Measurements from ENCODE around the gene ZNF609. TPM values are rescaled to one million over a fixed set of nuclear protein-coding genes. Genes with fewer than 3 reads are reported as not detected.

Gene ZNF609
- total RNA-seq, 4 donors from 2014 or later, result 38.3 to 53.7 (median 45.3) TPM

DNA sequence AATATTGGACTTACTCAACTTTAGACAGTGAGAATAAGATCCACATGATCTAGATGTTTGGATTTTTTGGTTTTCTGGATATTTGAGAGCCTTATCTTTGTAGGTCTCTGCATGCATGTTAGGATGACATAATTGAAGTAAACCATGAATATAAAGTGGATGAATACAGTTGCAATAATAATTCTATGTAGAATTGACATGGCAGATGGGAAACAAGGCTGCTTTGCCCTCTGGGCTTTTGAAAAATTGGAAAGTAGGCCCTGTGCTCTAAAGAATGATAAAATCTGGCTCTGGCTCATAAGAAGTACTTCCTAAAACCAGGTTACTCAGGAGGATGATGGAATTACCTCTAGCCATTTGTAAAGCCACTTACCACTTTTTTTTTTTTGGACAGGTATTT is 86.9 kb downstream of the ZNF609 start:
- Histone ChIP-seq H3K4me3 (no peak overlapping the region), H3K36me3 (peaks cover 0 to 3% (median 0%) of the 10 kb centered on the region in 4 donors), H3K27me3 (no peaks in the 10 kb centered on the region), H3K4me1 (peaks cover 0 to 17% (median 12%) of the 10 kb centered on the region in 4 donors), H3K27ac (replicated peaks in 1 of 4) (no peak overlapping the region), H3K9me3 (no peaks in the 10 kb centered on the region)
- no peak for TF ChIP-seq POLR2A (IDR thresholded peaks at IDR 0.05; ENCODE audit: low read depth)
- TF ChIP-seq EP300 (IDR thresholded peaks at IDR 0.05), result no peak
- TF ChIP-seq, protein P1, sequence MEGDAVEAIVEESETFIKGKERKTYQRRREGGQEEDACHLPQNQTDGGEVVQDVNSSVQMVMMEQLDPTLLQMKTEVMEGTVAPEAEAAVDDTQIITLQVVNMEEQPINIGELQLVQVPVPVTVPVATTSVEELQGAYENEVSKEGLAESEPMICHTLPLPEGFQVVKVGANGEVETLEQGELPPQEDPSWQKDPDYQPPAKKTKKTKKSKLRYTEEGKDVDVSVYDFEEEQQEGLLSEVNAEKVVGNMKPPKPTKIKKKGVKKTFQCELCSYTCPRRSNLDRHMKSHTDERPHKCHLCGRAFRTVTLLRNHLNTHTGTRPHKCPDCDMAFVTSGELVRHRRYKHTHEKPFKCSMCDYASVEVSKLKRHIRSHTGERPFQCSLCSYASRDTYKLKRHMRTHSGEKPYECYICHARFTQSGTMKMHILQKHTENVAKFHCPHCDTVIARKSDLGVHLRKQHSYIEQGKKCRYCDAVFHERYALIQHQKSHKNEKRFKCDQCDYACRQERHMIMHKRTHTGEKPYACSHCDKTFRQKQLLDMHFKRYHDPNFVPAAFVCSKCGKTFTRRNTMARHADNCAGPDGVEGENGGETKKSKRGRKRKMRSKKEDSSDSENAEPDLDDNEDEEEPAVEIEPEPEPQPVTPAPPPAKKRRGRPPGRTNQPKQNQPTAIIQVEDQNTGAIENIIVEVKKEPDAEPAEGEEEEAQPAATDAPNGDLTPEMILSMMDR (IDR thresholded peaks at IDR 0.05), result no peak
- no peak for TF ChIP-seq POLR2AphosphoS5 (IDR thresholded peaks at IDR 0.05)
- intact Hi-C loops (cut with DNase I), result no loop called here
- DNase-seq (ENCODE audit: extremely low spot score), result no peak

DNA sequence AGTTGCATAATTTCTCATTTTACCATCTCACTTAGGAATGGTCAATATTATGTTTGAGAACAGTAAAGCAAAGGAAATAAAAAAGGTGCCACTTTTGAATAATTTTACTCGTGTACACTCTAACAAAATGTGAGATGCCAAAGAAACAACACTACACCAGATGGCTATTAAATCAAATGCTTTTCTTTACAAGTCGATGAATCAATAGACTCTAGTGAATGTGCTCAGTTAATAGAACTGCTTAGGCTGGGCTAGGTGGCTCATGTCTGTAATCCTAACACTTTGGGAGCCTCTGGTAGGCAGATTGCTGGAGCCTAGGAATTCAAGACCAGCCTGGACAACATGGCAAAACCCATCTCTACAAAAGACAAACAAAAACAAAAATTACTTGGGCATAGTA is 87.9 kb downstream of the ZNF609 start:
- Histone ChIP-seq H3K4me3 (no peak overlapping the region), H3K4me1 (peaks cover 0 to 26% (median 19%) of the 10 kb centered on the region in 4 donors), H3K9me3 (no peaks in the 10 kb centered on the region), H3K36me3 (peaks cover 0 to 3% (median 0%) of the 10 kb centered on the region in 4 donors), H3K27me3 (no peaks in the 10 kb centered on the region), H3K27ac (replicated peaks in 1 of 4) (no peak overlapping the region)
- WGBS, result 62% methylated on average over 2 of the region's 2 CpGs
- DNase-seq (ENCODE audit: extremely low spot score), result no peak
- intact Hi-C loops (cut with DNase I), result no loop called here
- TF ChIP-seq POLR2AphosphoS5 (IDR thresholded peaks at IDR 0.05) (no peak), POLR2A (IDR thresholded peaks at IDR 0.05; ENCODE audit: low read depth) (no peak), EP300 (IDR thresholded peaks at IDR 0.05) (no peak)
- TF ChIP-seq, protein P1 (IDR thresholded peaks at IDR 0.05), result no peak

DNA sequence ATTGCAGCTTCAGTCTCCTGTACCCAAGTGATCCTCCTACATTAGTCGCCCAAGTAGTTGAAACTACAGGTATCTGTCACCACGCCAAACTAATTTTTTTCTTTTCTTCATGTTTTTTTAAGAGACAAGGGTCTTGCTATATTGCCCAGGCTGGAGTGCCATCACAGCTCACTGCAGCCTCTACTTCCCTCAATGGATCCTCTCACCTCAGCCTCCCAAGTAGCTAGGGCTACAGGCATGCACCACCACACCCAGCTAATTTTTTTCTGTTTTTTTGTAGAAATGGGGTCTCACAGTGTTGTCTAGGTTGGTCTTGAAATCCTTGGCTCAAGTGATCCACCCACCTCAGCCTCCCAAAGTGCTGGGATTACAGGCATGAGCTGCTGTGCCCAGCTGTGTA is 89.5 kb downstream of the ZNF609 start:
- TF ChIP-seq EP300 (IDR thresholded peaks at IDR 0.05) (no peak), POLR2AphosphoS5 (IDR thresholded peaks at IDR 0.05) (no peak), POLR2A (IDR thresholded peaks at IDR 0.05; ENCODE audit: low read depth) (no peak)
- TF ChIP-seq, protein P1 (IDR thresholded peaks at IDR 0.05), result no peak
- no peak for DNase-seq (ENCODE audit: extremely low spot score)
- no peaks in the 10 kb centered on the region for H3K27me3 ChIP-seq
- H3K27ac ChIP-seq (replicated peaks in 1 of 4), result no peak overlapping the region
- no peaks in the 10 kb centered on the region for H3K9me3 ChIP-seq
- WGBS, result 96% methylated on average over 2 of the region's 2 CpGs
- no peak overlapping the region for H3K4me3 ChIP-seq
- peaks cover 0 to 28% (median 18%) of the 10 kb centered on the region in 4 donors for H3K4me1 ChIP-seq
- intact Hi-C loops (cut with DNase I), result no loop called here
- H3K36me3 ChIP-seq, result peaks cover 0 to 3% (median 0%) of the 10 kb centered on the region in 4 donors

DNA sequence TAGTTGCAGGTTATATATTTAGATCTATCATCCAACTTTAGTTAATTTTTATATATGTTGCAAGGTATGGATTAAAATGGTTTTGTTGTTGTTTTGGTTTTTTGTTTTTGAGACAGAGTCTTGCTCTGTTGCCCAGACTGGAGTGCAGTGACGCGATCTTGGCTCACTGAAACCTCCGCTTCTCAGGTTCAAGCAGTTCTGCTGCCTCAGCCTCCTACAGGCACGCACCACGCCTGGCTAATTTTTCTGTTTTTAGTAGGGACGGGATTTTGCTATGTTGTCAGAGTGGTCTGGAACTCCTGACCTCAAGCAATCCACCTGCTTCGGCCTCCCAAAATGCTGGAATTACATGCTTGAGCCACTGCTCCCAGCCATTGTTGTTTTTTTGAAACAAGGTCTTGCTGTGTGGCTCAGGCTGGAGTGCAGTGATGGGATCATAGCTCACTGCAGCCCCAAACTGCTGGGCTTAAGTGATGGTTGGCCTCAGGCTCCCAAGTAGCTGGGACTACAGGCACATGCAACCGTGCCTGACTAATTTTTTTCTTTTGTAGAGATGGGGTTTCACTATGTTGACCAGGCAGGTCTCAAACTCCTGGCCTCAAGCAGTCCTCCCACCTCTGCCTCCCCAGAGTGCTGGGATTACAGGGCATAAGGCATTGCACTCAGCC is 92.0 kb downstream of the ZNF609 start:
- H3K27me3 ChIP-seq, result no peaks in the 10 kb centered on the region
- peaks cover 0 to 25% (median 18%) of the 10 kb centered on the region in 4 donors for H3K4me1 ChIP-seq
- intact Hi-C loops (cut with DNase I), result no loop called here
- no peak overlapping the region for H3K4me3 ChIP-seq
- no peak for TF ChIP-seq POLR2A (IDR thresholded peaks at IDR 0.05; ENCODE audit: low read depth)
- no peak for TF ChIP-seq EP300 (IDR thresholded peaks at IDR 0.05)
- no peak for TF ChIP-seq POLR2AphosphoS5 (IDR thresholded peaks at IDR 0.05)
- TF ChIP-seq, protein P1 (IDR thresholded peaks at IDR 0.05), result no peak
- no peak overlapping the region for H3K27ac ChIP-seq (replicated peaks in 1 of 4)
- WGBS, result 86% methylated on average over 8 of the region's 8 CpGs
- H3K9me3 ChIP-seq, result no peaks in the 10 kb centered on the region
- no peak for DNase-seq (ENCODE audit: extremely low spot score)
- H3K36me3 ChIP-seq, result no peaks in the 10 kb centered on the region
